Stimulated activated CD4-positive, alpha-beta T cell treated with anti-CD3 and anti-CD28 coated beads, TNF-alpha, amount 100 ng/mL, for 1 hour (primary cell): Measurements from ENCODE around the gene ELP2.
"Not testable (repeated sequence)": the region's sequence is repeated elsewhere in the genome, so short reads cannot be mapped to it uniquely, and the experiment has no call there.

ENCODE experiments used
- DNase-seq, 3 donors: peaks; one replicate each; pipeline ENCODE4 v3.0.0-alpha.2; 2020; ENCODE audit warnings: low read depth in 3 of 3, low spot score in 1 of 3

ELP2 gene

GRCh38 chr18:36187826-36188721 lies 58.4 kb downstream of the ELP2 start:
- DNase-seq, result no peak

GRCh38 chr18:36188916-36189315 lies 59.2 kb downstream of the ELP2 start:
- no peak for DNase-seq

- DNase-seq, result no peak
Measured at GRCh38 chr18:36189486-36189885, 59.8 kb downstream of the ELP2 start.

GRCh38 chr18:36191286-36191685 lies 61.6 kb downstream of the ELP2 start:
- no peak for DNase-seq

DNA sequence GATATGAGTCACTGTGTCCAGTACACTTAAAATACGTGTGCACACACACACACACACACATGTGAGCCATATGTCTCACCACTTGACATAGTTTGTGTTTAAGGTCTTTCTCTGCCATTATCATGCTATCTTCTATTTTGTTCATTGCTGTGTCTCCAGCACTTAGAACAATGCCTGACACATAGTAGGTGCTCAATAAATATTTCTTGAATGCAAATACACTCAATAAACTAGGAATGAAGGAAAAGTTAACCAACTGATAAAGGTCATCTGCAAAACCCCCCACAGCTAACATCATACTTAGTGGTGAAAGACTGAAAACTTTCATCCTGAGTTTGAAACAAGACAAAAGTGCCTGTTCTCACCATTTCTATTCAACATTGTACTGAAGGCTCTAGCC lies 62.0 kb downstream of the ELP2 start:
- DNase-seq, result no peak

GRCh38 chr18:36194600-36195315 lies 65.1 kb downstream of the ELP2 start:
- no peak for DNase-seq

DNA sequence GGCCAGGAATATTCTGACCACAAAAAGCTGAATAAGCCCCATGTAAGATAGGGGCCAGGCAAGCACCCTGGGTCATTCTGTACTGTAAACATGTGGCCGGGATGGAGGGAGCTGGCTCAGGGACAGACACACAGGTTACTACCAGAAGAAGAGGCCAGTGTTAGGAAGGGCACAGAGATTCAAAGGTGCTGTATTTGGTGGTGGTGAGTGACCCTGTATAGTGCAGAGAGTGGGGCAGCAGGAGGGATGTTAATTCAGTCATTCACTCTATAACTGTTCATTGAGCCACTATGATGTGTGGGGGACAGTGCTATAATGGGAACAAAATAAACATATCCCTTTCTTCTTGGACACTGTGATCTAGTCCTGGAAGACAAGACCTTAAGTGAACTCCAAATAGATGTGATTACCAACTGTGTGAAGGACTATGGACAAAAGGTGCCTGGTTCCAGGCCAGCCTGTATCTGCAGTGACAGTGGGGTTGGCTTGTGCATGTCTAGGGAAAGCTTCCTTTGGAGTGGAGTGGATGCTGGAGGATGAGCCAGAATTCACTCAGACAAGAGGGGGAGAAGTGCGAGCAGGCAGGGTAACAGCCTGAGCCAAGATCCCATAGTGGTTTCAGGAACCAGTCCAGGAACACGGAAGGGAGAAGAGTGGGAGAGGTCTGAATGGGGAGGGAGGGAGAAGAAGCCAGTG lies 65.9 kb downstream of the ELP2 start:
- no peak for DNase-seq

DNA sequence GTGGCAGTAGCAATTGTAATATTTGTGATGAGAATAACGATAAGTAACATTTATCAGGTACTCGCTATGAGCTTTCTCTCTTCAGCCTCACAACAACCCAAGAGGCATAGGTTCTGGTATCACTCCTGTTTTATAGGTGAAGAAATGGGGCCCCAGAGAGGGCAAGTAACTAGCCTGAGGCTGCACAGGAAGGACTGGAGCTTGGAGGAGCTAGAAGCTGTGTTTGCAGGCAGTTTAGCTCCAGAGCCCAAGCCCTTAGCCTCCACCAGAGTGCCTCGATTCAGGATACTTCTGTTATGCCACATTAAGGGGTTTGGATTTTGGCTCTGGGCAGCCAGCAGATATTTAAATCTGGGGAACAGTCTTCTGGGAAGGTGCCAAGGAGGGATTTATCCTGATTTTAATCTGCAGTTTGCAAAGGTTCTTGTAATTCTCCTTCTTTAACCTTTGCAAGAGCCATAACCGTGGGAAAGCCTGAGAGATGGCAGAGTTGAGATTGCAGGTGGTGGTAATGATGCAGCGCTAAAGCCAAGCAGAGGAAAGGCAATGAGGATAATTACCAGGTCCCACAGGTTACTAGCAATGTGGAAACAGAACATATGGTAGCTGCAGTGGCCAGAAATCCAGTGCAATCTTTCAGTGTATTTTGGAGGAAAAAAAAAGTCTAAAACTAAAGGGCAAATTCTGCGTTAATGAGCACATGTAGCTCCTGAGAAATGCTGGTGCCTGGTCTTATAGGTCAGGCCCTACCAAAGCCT lies 66.7 kb downstream of the ELP2 start:
- no peak for DNase-seq

DNA sequence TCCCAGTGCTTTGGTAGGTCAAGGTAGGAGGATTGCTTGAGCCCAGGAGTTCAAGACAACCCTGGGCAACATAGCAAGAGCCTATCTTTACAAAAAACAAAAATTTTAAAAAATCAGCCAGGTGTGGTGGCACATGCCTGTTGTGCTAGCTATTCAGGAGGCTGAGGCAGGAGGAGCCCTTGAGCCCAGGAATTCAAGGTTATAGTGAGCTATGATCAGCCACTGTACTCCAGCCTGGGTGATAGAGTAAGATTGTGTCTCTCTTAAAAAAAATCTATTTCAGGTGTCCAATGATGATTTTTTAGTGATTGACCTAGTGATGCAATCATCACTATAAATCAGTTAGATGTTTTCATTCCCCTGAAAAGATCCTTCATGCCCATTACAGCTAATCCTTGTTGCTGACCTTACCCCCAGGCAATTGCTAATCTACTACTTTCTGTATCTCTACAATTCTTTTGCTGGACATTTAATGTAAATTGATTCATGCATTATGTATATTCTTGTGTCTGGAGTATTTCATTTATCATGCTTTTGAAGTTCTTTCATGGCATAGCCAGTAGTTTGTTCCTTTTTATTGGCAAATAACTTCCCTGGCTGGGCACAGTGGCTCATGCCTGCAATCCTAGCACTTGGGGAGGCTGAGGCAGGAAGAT lies 67.9 kb downstream of the ELP2 start:
- no peak for DNase-seq

GRCh38 chr18:36199691-36200295 lies 70.1 kb downstream of the ELP2 start:
- DNase-seq, result no peak

DNA sequence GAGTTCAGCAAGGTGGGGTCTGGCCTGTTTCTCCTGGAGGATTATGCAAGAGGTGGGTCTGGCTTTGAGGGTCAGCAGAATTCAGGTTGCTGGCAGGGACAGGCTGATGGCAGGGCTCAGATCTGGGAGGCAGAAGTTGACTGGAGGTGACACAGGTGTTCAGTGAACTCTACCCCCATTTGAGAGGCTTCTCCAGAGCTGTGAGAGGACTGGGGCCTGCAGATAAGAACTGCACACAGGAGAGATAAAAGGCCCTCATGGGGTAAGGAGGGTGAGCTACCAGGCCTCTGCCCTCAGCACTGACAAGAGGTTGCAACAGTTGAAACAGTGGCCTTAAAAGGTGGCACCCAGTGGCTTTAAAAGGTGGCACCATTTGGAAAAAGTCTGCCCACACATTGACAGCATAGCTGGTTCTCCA lies 70.7 kb downstream of the ELP2 start:
- DNase-seq, result no peak

GRCh38 chr18:36201765-36202164 lies 72.1 kb downstream of the ELP2 start:
- no peak for DNase-seq

- no peak for DNase-seq
Measured at GRCh38 chr18:36203360-36203895, 73.7 kb downstream of the ELP2 start.

- no peak for DNase-seq
Measured at GRCh38 chr18:36205166-36205565, 75.5 kb downstream of the ELP2 start.

DNA sequence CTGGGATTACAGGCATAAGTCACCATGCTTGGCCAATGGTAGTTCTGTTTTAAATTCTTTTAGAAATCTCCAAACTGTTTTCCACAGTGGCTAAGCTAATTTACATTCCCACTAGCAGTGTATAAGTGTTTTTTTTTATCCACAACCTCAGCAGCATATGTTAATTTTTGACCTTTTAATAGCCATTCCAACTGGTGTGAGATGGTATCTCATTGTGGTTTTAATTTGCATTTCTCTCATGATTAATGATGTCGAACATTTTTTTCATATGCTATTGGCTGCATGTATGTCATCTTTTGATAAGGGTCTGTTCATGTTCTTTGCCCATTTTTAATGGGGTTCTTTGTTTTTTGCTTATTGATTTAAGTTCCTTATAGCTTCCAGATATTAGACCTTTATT lies 77.6 kb downstream of the ELP2 start:
- no peak for DNase-seq

DNA sequence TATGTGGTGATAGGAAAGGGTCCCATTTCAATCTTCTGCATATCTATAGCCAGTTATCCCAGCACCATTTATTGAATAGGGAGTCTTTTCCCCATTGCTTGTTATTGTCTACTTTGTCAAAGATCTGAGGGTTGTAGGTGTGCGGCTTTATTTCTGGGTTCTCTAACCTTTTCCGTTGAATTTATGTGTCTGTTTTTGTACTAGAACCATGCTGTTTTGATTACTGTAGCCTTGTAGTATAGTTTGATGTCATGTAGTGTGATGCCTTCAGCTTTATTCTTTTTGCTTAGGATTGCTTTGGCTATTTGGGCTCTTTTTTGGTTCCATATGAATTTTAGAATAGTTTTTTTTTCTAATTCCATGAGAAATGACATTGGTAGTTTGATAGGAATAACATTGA lies 78.3 kb downstream of the ELP2 start:
- not testable (repeated sequence) for DNase-seq

GRCh38 chr18:36211612-36212065 lies 81.9 kb downstream of the ELP2 start:
- no peak for DNase-seq

- DNase-seq, result no peak
Measured at GRCh38 chr18:36212301-36213171, 82.8 kb downstream of the ELP2 start.

- no peak for DNase-seq
Measured at GRCh38 chr18:36214811-36215210, 85.1 kb downstream of the ELP2 start.
